HG02981 (cell line): ENCODE measurements around the gene NGB.

Experiments
- ATAC-seq: cut with Tn5 transposase; IDR thresholded peaks from one replicate; pipeline ENCODE4 v1.9.1; 2021; ENCODE audit warnings: mild to moderate bottlenecking, moderate library complexity; ENCODE audit not compliant: unreplicated experiment

The NGB gene

DNA sequence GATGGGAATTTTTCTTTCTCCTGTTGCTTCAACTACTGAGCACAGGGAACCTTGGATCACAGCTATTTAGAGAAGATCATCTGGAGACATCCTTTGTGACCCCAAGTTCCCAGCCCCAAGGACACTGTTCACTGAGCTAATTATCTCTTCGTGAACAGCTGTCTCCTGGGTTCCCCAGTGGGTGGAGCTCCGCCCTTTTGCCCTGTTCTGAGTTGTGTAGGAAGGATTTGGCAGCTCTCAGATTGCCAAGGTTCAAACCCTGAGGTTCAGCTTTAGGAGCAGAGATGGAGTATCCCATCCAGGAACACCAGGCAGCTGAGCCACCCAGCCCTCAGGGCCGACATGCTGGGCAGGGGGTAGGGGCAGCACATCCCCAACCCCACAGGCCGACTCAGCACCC is 32.0 kb downstream of the NGB start:
- no peak for ATAC-seq

DNA sequence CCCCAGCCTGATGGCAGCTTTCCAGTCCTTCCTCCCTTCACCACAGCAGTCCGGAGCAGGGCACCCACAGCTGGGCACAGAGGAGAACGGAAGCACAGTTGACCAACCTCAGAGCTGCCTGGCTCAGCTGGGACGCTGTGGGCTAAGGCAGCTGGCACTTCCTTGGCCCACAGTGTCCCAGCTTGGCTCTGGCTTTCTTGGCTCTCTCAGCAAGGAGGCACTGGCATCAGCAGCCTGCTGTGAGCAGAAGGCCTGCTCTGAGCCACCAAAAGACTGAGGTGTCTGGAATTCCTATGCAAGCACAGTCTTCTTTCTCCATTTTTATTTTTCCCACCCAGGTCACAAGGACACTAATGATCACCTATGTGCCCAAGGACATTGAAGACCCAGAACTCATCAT is 32.6 kb downstream of the NGB start:
- no peak for ATAC-seq

DNA sequence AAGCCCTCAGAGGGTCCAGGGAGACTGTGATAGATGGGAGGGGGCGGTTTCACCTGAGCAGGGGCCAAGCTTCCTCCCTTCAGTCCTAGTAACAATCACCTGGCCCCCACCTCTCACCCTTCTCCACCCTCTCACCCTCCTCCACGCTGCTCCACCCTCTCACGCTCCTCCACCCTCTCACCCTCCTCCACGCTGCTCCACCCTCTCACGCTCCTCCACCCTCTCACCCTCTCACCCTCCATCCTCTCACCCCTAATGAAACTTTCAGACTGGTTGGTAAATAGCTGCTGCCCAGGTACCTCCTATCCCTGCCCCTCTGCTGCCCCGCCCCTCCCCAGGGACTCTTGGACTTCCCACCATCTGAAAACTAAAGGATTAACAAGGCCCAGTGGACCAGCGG is 34.2 kb downstream of the NGB start:
- ATAC-seq, result no peak

DNA sequence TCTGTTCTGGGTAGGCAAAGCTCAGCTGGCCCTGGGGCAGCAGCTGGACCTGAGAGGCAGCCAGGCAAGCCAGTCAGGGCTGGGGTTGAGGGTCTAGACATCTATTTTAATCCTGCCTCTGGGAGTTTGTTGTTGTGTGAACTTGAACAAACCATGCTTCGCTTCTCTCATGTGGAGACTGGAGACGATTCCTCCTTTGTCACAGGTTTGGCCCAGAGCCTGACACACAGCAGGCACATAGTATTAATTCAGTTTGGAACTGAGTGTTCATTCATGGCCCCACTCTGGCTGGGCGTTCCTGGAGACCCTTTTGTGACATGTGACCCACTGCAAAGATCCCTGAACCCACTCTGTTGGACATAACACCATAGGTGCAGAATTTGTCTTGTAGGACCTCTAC is 39.3 kb downstream of the NGB start:
- no peak for ATAC-seq

DNA sequence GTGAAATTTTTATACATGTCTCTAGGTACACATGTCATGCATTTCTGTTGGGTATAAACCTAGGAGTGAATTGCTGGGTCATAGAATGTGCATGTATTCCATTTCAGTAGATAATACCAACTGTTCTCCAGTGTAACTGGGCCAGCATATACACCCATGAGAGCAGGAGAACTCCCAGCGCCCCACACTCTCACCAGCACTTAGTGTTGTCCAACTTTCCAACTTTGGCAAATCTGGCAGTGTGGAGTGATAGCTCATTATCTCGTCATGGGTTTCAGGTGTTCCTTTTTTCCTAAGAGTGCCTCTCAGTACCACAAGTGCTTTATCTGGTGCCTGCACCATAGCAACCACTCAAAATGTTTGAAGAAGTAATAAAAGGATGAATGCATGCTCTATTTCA is 40.1 kb downstream of the NGB start:
- ATAC-seq, result no peak

DNA sequence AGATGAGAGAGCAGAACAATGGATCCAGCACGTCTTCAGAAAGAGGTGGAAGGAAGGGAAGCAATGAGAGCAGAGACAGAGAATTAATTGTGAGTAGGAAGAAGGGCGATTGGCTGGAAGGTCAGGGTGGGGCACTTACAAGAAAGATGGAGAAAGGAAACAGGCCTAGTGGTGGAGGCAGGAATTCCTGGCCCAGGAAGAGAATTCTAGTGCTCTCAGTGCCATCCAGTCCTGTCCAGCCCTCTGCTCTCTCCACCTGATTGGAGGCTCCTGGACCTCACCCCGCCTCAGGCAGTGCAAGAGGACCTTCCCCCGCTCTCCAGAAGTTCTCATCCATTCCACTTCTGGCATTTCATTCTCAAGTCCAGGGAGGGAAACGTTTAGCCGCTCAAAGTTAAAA is 43.0 kb downstream of the NGB start:
- ATAC-seq, result no peak

DNA sequence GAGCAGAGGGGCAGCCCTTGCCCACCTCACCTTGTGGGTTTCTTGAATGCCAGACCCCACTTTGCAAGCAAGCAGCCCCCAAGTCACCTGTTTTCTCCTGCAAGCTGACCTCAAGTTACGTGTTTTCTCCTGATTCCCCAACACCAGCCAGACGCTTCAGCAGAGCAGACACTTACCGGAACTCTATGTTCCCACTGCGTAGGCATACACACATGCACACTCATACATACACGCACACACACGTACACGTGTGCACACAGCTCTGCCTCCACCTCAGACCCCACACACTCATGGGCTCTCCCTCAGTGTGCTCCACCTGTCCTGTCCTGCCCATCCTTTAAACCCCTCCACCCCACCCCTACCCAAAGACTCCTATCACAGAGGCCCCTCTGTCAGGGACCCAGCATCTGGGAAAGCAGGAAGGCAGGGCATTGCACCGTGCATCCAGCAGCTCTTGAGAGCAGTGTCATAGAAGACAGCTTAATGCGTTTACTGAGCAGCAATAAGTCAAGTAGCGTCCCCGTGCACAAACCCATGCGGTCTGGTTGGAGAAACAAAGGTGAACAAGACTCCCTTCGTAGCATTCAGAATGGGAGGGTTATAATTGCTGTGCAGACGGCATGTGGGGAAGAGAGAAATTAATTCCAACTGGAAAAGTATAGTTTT is 45.0 kb downstream of the NGB start:
- ATAC-seq, result no peak

DNA sequence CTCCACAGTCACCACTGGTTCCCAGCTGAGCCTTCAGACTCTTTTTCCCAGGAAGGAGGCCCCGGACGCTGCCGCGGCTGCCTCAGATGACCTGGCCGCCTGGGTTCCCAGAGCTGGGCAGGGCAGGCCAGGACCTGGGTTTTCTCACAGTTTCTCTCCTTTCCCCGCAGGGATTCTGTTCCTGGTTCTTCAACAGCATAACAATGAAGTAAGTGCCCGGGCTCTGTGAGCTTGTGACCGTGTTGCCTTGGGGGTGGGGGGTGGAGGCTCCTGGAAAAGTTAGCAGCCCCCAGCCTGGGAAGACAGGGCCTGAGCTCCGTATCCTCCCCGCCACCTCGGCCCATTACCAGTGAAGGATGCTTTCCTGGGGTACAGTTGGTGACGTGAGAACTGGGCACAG is 45.8 kb downstream of the NGB start:
- no peak for ATAC-seq

DNA sequence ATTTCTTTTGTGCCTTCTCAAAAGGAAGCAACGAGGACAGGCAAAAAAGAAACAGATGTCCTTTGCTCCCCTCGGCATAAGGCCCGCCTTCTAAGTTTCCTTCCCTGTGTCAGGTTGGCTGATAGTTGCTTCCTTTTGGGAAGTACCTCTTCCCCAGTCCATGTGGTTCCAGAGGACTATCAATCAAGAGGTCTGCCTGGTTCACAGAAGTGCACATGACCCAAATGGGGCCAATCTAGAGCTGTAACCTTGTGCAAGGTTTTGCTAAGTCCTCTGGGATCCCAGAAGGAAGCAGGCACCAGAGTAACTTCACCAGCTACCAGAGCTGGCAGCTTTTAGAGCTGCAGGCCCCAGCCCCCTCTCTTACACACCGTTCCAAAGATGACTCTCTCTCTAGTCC is 46.8 kb downstream of the NGB start:
- ATAC-seq, result no peak

DNA sequence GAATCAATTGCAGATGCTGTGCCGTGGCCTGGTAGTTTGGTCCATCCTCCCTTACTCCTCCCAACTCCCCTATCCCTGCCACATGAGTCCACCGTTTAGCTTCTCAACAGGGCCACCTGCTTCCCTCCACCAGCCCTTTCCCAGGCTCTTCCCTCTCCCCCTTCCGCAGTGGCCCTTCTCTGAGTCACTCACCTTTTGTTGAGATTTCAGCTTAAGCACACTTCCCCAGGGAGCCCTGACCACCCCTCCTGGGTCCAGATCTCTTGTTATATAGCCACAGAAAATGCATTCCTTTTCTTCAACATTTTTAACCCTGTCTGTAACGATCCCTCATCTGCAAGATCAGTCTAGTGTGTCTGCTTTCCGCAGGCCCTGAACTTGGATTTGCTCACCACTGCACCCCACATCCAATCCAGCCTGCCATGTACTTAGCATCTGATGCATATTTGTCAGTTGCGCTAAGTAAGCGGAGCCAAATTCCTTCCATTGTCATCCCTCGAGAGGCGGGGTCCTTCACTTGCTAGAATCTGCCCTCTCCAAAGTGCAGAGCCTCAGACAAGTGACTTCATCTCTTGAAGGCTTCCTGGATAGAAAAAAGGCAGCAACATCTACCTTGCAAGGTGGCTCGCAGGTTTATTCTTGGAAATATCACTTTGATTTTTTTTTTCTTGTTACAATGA is 48.3 kb downstream of the NGB start:
- no peak for ATAC-seq

DNA sequence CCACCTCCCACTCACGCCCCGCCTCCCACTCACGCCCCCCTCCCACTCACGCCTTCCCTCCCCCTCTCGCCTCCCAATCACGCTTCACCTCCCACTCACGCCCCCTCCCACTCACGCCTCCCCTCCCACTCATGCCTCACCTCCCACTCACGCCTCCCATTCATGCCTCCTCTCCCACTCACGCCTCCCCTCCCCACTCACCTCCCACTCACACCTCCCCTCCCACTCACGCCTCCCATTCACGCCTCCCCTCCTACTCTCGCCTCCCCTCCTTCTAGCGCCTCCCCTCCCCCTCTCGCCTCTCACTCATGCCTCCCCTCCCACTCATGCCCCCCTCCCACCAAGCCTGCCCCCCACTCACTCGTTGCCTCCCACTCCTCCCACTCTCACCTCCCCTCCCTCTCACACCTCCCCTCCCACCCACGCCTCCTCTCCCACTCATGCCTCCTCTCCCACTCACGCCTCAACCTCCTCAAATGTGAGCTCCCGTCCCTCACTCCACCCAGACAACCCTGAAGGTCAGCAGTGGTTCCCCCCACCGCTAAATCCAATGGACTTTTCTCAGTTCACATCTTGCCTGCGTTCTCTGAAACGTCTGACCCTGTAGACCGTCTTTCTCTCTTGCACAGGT is 49.6 kb downstream of the NGB start:
- no peak for ATAC-seq

DNA sequence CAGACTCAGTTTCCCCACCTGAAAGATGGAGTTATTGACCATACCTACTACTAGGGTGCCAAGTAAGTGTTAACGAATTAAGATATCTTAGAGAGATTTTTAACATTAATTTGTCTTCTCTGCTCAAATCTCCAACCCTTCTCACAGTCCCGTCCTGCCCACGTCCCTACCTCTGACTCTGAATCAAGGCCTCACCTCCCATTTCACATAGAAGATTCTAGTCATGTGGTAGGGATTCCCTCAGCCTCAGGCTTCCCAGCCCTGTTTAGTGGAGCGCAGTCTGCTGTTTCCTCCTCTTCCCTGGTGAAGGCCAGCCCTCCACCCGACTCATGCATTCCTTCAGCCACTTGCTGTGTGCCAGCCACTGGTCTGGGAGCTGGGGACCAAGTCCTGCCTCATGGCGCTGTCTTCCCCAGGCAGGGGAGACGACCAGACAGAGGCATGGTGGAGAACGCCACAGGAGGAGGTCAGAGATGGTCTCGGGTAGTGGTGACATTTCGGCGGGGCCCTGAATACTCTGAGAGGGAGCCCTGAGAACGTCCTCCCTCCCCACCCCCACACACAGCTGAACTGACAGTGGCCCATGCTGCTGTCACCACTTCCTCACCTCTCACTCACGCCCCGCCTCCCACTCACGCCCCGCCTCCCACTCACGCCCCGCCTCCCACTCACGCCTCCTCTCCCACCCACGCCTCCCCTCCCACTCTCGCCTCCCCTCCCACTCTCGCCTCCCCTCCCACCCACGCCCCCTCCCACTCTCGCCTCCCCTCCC is 50.6 kb downstream of the NGB start:
- ATAC-seq, result no peak

DNA sequence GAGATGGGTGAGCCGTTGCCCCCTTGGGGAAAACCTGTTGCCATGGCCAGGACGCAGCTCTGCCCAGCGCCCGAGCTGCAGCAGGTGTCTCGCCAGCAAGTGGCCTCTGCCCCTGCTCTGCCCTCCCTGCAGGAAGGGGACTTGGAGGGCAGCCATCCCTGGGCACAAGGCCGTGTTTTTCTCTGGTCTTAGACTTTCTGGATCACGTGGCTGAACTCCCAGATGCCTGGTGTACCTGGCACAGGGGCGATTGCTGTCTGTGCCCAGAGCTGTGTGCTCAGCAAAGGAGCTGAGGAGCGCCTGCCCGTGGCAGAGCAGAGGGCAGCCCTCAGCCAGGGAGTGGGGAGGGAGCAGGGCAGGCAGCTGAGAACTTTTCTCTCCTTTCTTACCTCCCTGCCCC is 51.4 kb downstream of the NGB start:
- ATAC-seq, result no peak

DNA sequence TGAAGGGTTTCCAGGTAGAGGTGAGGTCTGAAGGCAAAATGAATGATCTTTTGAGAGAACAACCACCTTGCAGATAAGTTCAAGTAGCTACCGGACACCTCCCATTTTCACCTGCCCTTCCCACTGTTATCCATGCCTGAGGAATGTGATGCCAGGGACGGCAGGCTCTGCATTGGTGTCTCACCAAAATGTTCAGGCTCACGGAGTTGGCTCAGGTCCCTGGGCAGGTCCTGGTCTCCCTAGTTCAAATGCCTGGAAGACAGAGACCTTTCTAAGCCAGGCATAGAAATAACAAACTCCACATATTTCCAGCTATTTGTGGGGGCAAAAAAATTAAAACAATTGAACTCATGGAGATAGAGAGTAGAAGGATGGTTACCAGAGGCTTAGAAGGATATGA is 53.5 kb downstream of the NGB start:
- ATAC-seq, result no peak
